SK-N-SH (cell line): ENCODE data around the gene GATC. TPM values are rescaled to one million over a fixed set of nuclear protein-coding genes. Genes with fewer than 3 reads are reported as not detected.
A peak's percentile ranks its signal among the peaks of the same experiment; 100 is the strongest.

ENCODE experiments used
- CTCF ChIA-PET: fragments of 300-600, 350-600 bp; formaldehyde crosslinking; extraction: SDS; loops from one replicate; lab custom pipeline; 2021; lab: Yijun Ruan, JAX
- POLR2A ChIA-PET: fragments of 350-600 bp; sonication (Branson Sonifier 250); formaldehyde crosslinking; extraction: SDS; loops from one replicate; lab custom pipeline; 2020; ENCODE audit warnings: antibody characterized with exemption, inconsistent platforms; lab: Yijun Ruan, JAX
- DNase-seq: peaks from one replicate; pipeline ENCODE4 v3.0.0; 2012
- H2AFZ ChIP-seq: fragments of 200-600 bp; sonication (generic); 2 replicates; pipeline ENCODE4 v1.8.1; 2016; ENCODE audit warnings: antibody characterized with exemption, mild to moderate bottlenecking, low read depth
- H3F3A ChIP-seq: fragments of 200-600 bp; sonication (generic); replicated peaks from 2 replicates; pipeline ENCODE3; 2016; ENCODE audit warnings: antibody characterized with exemption, mild to moderate bottlenecking; ENCODE audit not compliant: insufficient read depth
- H3K27ac ChIP-seq, 2 experiments: fragments of 200-500 bp in 1 of 2; fragments of 200-600 bp in 1 of 2; sonication (Bioruptor generic) in 1 of 2; sonication (generic), shearing (Covaris generic) in 1 of 2; 2 replicates each; pipeline versions ENCODE4 v1.5.1 to v1.6.1; 2014 to 2016; ENCODE audit warnings: low read depth in 2 of 2, inconsistent platforms in 1 of 2, low read length in 1 of 2, mild to moderate bottlenecking in 1 of 2, mixed read lengths in 1 of 2
- H3K27me3 ChIP-seq: fragments of 200-600 bp; sonication (generic), shearing (Covaris generic); 2 replicates; pipeline ENCODE4 v1.6.1; 2016; ENCODE audit warnings: mixed run types; ENCODE audit not compliant: insufficient read depth
- H3K36me3 ChIP-seq, 2 experiments: fragments of 200-500 bp in 1 of 2; fragments of 200-600 bp in 1 of 2; sonication (Bioruptor generic) in 1 of 2; sonication (generic) in 1 of 2; replicated peaks in 1 of 2; 2 replicates each; pipeline versions ENCODE3 to v1.5.1; 2014 to 2016; ENCODE audit warnings: low read length in 1 of 2, mild to moderate bottlenecking in 1 of 2; ENCODE audit not compliant: insufficient read depth in 2 of 2, control insufficient read depth in 1 of 2
- H3K4me1 ChIP-seq, 2 experiments: fragments of 200-500 bp in 1 of 2; fragments of 200-600 bp in 1 of 2; sonication (Bioruptor generic) in 1 of 2; sonication (generic), shearing (Covaris generic) in 1 of 2; 2 replicates each; pipeline versions ENCODE4 v1.5.1 to v1.6.1; 2014 to 2016; ENCODE audit warnings: low read depth in 1 of 2, low read length in 1 of 2, mixed run types in 1 of 2; ENCODE audit not compliant: insufficient read depth in 2 of 2, control insufficient read depth in 1 of 2
- H3K4me2 ChIP-seq: fragments of 200-600 bp; sonication (generic), shearing (Covaris generic); 2 replicates; pipeline ENCODE4 v1.6.1; 2017; ENCODE audit warnings: mixed run types
- H3K4me3 ChIP-seq, 2 experiments: fragments of 200-500 bp in 1 of 2; fragments of 200-600 bp in 1 of 2; sonication (Bioruptor generic) in 1 of 2; sonication (generic), shearing (Covaris generic) in 1 of 2; 2 replicates each; pipeline versions ENCODE4 v1.5.1 to v1.8.1; 2014 to 2016; ENCODE audit warnings: low read depth in 2 of 2, inconsistent platforms in 1 of 2, low read length in 1 of 2, mild to moderate bottlenecking in 1 of 2, mixed read lengths in 1 of 2, moderate library complexity in 1 of 2
- H3K79me2 ChIP-seq: fragments of 200-600 bp; sonication (generic); 2 replicates; pipeline ENCODE4 v1.8.1; 2017; ENCODE audit warnings: mild to moderate bottlenecking; ENCODE audit not compliant: insufficient read depth
- H3K9ac ChIP-seq: fragments of 200-600 bp; sonication (generic); 2 replicates; pipeline ENCODE4 v1.6.1; 2017; ENCODE audit warnings: mixed run types
- H3K9me2 ChIP-seq: fragments of 200-600 bp; sonication (generic); 2 replicates; pipeline ENCODE4 v1.6.1; 2017; ENCODE audit warnings: mixed run types
- H3K9me3 ChIP-seq: fragments of 200-600 bp; sonication (generic); 2 replicates; pipeline ENCODE4 v1.6.1; 2017; ENCODE audit warnings: mixed run types, mild to moderate bottlenecking, moderate library complexity
- H4K20me1 ChIP-seq: fragments of 200-600 bp; sonication (generic); 2 replicates; pipeline ENCODE4 v1.6.1; 2017; ENCODE audit warnings: mild to moderate bottlenecking, mixed run types; ENCODE audit not compliant: insufficient read depth
- EZH2phosphoT487 ChIP-seq: fragments of 200-600 bp; sonication (generic); IDR thresholded peaks from 2 replicates; pipeline ENCODE4 v1.6.1; 2017; ENCODE audit warnings: low read depth, mixed run types, mild to moderate bottlenecking, antibody characterized with exemption, moderate library complexity, borderline replicate concordance
- GABPA ChIP-seq: IDR thresholded peaks from 2 replicates; pipeline ENCODE4 v1.4.0; 2012; ENCODE audit warnings: low read depth, mild to moderate bottlenecking
- GATA2 ChIP-seq: sonication (generic); formaldehyde crosslinking; IDR thresholded peaks from 2 replicates; pipeline ENCODE4 v1.5.0; 2020; ENCODE audit warnings: mild to moderate bottlenecking, missing genetic modification reagents
- NFIC ChIP-seq: IDR thresholded peaks from 2 replicates; pipeline ENCODE4 v1.4.0; 2012; ENCODE audit warnings: borderline replicate concordance
- NRF1 ChIP-seq: IDR thresholded peaks from 2 replicates; pipeline ENCODE4 v1.6.1; 2012; ENCODE audit warnings: low read depth, mild to moderate bottlenecking, low read length
- POLR2AphosphoS5 ChIP-seq: IDR thresholded peaks from 2 replicates; pipeline ENCODE4 v1.6.1; 2012; ENCODE audit warnings: low read depth, low read length
- RAD21 ChIP-seq: IDR thresholded peaks from 2 replicates; pipeline ENCODE4 v1.6.1; 2012; ENCODE audit warnings: mild to moderate bottlenecking, low read length
- RCOR1 ChIP-seq: fragments of 150-350 bp; IDR thresholded peaks from 2 replicates; pipeline ENCODE4 v1.6.1; 2017; ENCODE audit warnings: antibody characterized with exemption, low read length
- RFX5 ChIP-seq: IDR thresholded peaks from 2 replicates; pipeline ENCODE4 v1.6.1; 2012; ENCODE audit warnings: mild to moderate bottlenecking, improper control_type of control experiment, low read length
- SIN3A ChIP-seq: IDR thresholded peaks from 2 replicates; pipeline ENCODE4 v1.6.1; 2012; ENCODE audit warnings: low read depth, mild to moderate bottlenecking, low read length, moderate library complexity, borderline replicate concordance
- SMC3 ChIP-seq: IDR thresholded peaks from 2 replicates; pipeline ENCODE4 v1.6.1; 2012; ENCODE audit warnings: low read depth, low read length, improper control_type of control experiment
- TAF1 ChIP-seq: IDR thresholded peaks from 2 replicates; pipeline ENCODE4 v1.6.1; 2012; ENCODE audit warnings: low read depth, mild to moderate bottlenecking, low read length, moderate library complexity, borderline replicate concordance
- TCF12 ChIP-seq: IDR thresholded peaks from 2 replicates; pipeline ENCODE4 v1.4.0; 2012
- TEAD4 ChIP-seq: IDR thresholded peaks from 2 replicates; pipeline ENCODE4 v1.4.0; 2012; ENCODE audit warnings: mild to moderate bottlenecking, borderline replicate concordance; ENCODE audit not compliant: insufficient read depth
- WGBS: methylation state at CpG from one replicate; pipeline ENCODE4 v1.1.6; 2017; ENCODE audit warnings: low lambda C conversion rate; 5-methylcytosine and 5-hydroxymethylcytosine counted together
- polyA plus RNA-seq, 3 experiments: library from polyadenylated mRNA; depleted of rRNA; stranded (reverse); fragments of >200 nt; gene quantifications; 2 replicates each; pipeline ENCODE4 v1.2.3, GENCODE V29; 2012
- TF ChIP-seq, protein P1 (sequence below): fragments of 200-600 bp; sonication (generic); IDR thresholded peaks from 2 replicates; pipeline ENCODE4 v1.6.1; 2017; ENCODE audit warnings: antibody characterized with exemption, mild to moderate bottlenecking, moderate library complexity
- TF ChIP-seq, protein P2 (sequence below): fragments of 150-350 bp; IDR thresholded peaks from 2 replicates; pipeline ENCODE4 v1.6.1; 2016; ENCODE audit warnings: mild to moderate bottlenecking, low read depth, low read length
- TF ChIP-seq, protein P3 (sequence below): IDR thresholded peaks from 2 replicates; pipeline ENCODE4 v1.6.1; 2012; ENCODE audit warnings: mild to moderate bottlenecking, low read depth, low read length, moderate library complexity

The GATC gene
- polyA plus RNA-seq, 1 of the 3 experiments (the other 2 are of a cell fraction), result 10.6 TPM

DNA sequence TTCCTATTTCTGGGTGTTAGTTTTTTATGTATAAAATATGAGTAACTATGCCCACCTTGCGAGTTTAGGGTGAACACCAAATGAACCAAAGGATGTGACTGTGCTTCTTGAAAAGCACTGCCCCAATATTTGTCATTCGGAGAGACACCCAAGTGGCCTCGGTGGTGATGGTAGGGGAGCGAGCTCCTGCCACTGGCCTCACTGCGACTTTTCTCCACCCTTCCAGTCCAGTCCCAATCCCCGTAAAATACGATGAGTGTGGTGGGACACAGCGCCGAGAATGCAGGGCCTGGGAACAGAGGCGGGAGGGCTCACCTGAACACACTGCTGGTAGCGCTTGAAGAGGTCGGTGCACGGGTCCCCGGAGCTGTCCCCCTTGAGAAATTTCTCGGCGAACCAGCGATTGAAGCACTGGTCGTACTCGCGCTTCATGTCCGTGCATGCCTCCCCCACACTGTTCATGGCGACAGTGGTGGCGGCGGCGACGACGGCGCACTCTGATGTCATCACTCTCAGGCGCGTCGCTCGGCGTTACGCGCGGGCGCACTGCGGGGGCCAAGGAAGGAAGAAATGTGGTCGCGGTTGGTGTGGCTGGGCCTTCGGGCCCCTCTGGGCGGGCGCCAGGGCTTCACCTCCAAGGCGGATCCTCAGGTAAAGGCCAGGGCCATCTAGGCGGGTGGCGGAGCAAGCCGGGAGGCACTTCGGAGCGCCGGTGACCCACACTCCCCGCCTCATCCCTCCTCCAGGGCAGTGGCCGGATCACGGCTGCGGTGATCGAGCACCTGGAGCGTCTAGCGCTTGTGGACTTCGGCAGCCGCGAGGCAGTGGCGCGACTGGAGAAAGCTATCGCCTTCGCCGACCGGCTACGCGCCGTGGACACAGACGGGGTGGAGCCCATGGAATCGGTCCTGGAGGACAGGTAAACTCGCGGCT lies at the start of gene GATC, which contains the start of gene TRIAP1 (continued):
- TF ChIP-seq SIN3A, result peak; percentile 98
- TF ChIP-seq POLR2AphosphoS5, result peak; percentile 97
- no peak for TF ChIP-seq RCOR1
- no peak for TF ChIP-seq TEAD4
- no peak for TF ChIP-seq GATA2
- peak; percentile 86 for TF ChIP-seq TAF1
- no peak for TF ChIP-seq RAD21

DNA sequence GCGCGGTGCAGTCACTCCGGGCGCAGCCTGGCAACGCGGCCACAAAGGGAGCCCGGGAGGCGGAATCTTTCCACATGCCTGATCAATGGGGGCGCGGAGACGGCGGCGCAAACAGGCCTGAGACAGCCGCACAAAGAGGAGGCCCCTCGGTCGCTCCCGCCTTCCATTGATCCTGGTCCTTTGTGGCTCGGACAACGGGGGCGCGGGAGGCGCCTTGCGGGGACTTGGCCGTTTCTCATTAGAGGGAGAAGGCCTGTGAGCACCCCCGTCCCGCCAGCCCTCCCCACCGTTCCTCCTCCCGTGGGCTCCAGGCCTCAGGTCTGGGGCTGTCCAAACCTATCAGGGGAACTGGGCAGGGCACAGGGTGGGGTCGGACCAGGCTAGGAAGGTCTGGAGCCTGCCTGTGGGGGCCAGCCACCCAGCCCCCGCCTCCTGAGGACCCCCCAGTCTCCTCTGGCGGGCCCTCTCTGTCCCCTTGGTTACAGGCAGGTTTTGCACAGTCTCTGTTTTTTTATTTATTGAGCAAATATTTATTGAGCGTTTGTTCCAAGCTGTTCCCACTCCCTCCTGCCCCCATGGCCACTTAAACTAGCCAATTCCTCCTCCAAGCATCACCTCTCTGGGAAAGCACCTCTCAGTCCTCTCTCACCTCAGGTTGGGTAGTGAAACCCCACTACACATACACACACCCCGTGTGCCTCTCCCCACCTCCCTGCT lies 48.3 kb upstream of the GATC start:
- Histone ChIP-seq H3K79me2 (no peaks in the 10 kb centered on the region), H3K27me3 (no peaks in the 10 kb centered on the region), H3F3A (no peaks in the 10 kb centered on the region), H3K4me3 (no peak overlapping the region), H4K20me1 (no peaks in the 10 kb centered on the region), H3K9me3 (no peaks in the 10 kb centered on the region), H3K4me2 (no peak overlapping the region), H3K4me1 (no peaks in the 10 kb centered on the region; a peak in 1 of 4 replicates), H3K36me3 (no peaks in the 10 kb centered on the region), H3K9ac (no peak overlapping the region), H3K9me2 (no peaks in the 10 kb centered on the region), H2AFZ (no peak overlapping the region), H3K27ac (no peak overlapping the region)
- DNase-seq, result no peak
- CTCF ChIA-PET, result no interaction called here
- TF ChIP-seq, protein P1, sequence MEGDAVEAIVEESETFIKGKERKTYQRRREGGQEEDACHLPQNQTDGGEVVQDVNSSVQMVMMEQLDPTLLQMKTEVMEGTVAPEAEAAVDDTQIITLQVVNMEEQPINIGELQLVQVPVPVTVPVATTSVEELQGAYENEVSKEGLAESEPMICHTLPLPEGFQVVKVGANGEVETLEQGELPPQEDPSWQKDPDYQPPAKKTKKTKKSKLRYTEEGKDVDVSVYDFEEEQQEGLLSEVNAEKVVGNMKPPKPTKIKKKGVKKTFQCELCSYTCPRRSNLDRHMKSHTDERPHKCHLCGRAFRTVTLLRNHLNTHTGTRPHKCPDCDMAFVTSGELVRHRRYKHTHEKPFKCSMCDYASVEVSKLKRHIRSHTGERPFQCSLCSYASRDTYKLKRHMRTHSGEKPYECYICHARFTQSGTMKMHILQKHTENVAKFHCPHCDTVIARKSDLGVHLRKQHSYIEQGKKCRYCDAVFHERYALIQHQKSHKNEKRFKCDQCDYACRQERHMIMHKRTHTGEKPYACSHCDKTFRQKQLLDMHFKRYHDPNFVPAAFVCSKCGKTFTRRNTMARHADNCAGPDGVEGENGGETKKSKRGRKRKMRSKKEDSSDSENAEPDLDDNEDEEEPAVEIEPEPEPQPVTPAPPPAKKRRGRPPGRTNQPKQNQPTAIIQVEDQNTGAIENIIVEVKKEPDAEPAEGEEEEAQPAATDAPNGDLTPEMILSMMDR, result no peak
- no peak for TF ChIP-seq NRF1
- TF ChIP-seq, protein P2, sequence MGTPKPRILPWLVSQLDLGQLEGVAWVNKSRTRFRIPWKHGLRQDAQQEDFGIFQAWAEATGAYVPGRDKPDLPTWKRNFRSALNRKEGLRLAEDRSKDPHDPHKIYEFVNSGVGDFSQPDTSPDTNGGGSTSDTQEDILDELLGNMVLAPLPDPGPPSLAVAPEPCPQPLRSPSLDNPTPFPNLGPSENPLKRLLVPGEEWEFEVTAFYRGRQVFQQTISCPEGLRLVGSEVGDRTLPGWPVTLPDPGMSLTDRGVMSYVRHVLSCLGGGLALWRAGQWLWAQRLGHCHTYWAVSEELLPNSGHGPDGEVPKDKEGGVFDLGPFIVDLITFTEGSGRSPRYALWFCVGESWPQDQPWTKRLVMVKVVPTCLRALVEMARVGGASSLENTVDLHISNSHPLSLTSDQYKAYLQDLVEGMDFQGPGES, result no peak
- no peak for TF ChIP-seq TEAD4
- TF ChIP-seq NFIC, result no peak
- no peak for TF ChIP-seq EZH2phosphoT487
- no peak for TF ChIP-seq TAF1
- TF ChIP-seq SMC3, result no peak
- no peak for TF ChIP-seq GABPA
- TF ChIP-seq TCF12, result no peak
- TF ChIP-seq GATA2, result no peak
- TF ChIP-seq RFX5, result no peak
- no peak for TF ChIP-seq POLR2AphosphoS5
- TF ChIP-seq, protein P3, sequence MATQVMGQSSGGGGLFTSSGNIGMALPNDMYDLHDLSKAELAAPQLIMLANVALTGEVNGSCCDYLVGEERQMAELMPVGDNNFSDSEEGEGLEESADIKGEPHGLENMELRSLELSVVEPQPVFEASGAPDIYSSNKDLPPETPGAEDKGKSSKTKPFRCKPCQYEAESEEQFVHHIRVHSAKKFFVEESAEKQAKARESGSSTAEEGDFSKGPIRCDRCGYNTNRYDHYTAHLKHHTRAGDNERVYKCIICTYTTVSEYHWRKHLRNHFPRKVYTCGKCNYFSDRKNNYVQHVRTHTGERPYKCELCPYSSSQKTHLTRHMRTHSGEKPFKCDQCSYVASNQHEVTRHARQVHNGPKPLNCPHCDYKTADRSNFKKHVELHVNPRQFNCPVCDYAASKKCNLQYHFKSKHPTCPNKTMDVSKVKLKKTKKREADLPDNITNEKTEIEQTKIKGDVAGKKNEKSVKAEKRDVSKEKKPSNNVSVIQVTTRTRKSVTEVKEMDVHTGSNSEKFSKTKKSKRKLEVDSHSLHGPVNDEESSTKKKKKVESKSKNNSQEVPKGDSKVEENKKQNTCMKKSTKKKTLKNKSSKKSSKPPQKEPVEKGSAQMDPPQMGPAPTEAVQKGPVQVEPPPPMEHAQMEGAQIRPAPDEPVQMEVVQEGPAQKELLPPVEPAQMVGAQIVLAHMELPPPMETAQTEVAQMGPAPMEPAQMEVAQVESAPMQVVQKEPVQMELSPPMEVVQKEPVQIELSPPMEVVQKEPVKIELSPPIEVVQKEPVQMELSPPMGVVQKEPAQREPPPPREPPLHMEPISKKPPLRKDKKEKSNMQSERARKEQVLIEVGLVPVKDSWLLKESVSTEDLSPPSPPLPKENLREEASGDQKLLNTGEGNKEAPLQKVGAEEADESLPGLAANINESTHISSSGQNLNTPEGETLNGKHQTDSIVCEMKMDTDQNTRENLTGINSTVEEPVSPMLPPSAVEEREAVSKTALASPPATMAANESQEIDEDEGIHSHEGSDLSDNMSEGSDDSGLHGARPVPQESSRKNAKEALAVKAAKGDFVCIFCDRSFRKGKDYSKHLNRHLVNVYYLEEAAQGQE, result no peak
- POLR2A ChIA-PET, result no interaction called here
- 86% methylated on average over 28 of the region's 33 CpGs for WGBS
